ENCODE measurements around the gene ARHGEF40.

ARHGEF40 gene

GRCh38 chr14:21078726-21079125 is 8.6 kb downstream of the ARHGEF40 start:
- Histone ChIP-seq H3K79me2 (ENCODE audit: insufficient read depth, low read length) (no peaks in the 10 kb centered on the region), H3F3A (ENCODE audit: insufficient read depth) (no peaks in the 10 kb centered on the region), H2AFZ (ENCODE audit: low read depth, low read length, severe bottlenecking) (no peak overlapping the region), H3K9ac (ENCODE audit: low read length) (no peak overlapping the region), H3K4me3 (ENCODE audit: insufficient read depth, low read length, poor library complexity, severe bottlenecking) (no peak overlapping the region), H3K4me2 (ENCODE audit: low read depth, low read length, poor library complexity, severe bottlenecking) (no peak overlapping the region), H3K27ac (ENCODE audit: low read depth, low read length) (no peak overlapping the region), H3K9me2 (replicated peaks; ENCODE audit: insufficient read depth, low read length) (no peaks in the 10 kb centered on the region), H3K36me3 (ENCODE audit: low read length) (no peaks in the 10 kb centered on the region), H3K27me3 (ENCODE audit: low read length) (no peaks in the 10 kb centered on the region), H4K20me1 (ENCODE audit: low read depth, low read length) (no peaks in the 10 kb centered on the region), H3K9me3 (ENCODE audit: insufficient read depth, low read length) (no peaks in the 10 kb centered on the region)
- no peak for TF ChIP-seq EZH2phosphoT487 (conservative IDR thresholded peaks at IDR 0.05; ENCODE audit: low read length)

DNA sequence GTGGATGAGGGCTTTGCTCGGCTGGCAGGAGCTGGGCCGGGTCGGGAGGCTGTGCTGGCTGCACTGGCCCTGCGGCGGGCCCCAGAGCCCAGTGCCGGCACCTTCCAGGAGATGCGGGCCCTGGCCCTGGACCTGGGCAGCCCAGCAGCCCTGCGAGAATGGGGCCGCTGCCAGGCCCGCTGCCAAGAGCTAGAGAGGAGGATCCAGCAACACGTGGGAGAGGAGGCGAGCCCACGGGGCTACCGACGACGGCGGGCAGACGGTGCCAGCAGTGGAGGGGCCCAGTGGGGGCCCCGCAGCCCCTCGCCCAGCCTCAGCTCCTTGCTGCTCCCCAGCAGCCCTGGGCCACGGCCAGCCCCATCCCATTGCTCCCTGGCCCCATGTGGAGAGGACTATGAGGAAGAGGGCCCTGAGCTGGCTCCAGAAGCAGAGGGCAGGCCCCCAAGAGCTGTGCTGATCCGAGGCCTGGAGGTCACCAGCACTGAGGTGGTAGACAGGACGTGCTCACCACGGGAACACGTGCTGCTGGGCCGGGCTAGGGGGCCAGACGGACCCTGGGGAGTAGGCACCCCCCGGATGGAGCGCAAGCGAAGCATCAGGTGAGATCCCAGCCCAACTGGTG is 11.5 kb downstream of the ARHGEF40 start:
- H3K36me3 ChIP-seq (ENCODE audit: low read length): no peaks in the 10 kb centered on the region

DNA sequence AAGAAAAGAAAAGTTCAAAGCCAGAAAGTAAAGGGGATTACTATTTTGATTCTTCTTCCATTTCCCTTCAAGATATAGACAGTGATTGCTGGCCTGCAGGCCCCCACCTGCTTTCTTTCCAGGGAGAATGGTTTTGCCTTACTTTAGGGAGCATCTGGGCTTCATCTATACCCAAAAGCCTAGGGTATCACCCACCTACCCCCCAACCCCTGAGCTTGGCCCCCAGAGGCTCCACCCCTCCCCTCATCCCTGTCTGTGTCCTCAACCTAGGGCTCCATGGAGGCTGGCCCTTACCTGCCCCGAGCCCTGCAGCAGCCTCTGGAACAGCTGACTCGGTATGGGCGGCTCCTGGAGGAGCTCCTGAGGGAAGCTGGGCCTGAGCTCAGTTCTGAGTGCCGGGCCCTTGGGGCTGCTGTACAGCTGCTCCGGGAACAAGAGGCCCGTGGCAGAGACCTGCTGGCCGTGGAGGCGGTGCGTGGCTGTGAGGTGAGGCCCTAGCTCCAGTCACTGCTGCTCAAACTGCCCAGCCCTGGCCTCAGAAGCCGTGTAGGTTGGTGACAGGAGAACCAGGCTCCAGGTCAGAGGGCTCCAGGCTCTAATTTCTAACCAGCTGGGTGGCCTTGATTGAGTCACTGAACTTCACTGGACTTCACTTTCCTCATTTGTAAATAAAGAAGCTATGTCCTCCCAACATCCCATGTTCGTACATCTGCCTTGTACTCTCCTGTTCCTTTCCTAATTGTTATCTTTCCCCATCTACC is 13.6 kb downstream of the ARHGEF40 start:
- Histone ChIP-seq H3K79me2 (ENCODE audit: insufficient read depth, low read length) (no peaks in the 10 kb centered on the region), H3K9me2 (replicated peaks; ENCODE audit: insufficient read depth, low read length) (no peaks in the 10 kb centered on the region), H2AFZ (ENCODE audit: low read depth, low read length, severe bottlenecking) (no peak overlapping the region), H3K9ac (ENCODE audit: low read length) (no peak overlapping the region), H3K9me3 (ENCODE audit: insufficient read depth, low read length) (no peaks in the 10 kb centered on the region), H3K4me3 (ENCODE audit: insufficient read depth, low read length, poor library complexity, severe bottlenecking) (no peak overlapping the region), H3K36me3 (ENCODE audit: low read length) (no peaks in the 10 kb centered on the region), H3K4me2 (ENCODE audit: low read depth, low read length, poor library complexity, severe bottlenecking) (no peak overlapping the region), H3F3A (ENCODE audit: insufficient read depth) (no peaks in the 10 kb centered on the region), H3K27me3 (ENCODE audit: low read length) (no peaks in the 10 kb centered on the region), H3K27ac (ENCODE audit: low read depth, low read length) (no peak overlapping the region), H4K20me1 (ENCODE audit: low read depth, low read length) (no peaks in the 10 kb centered on the region)
- TF ChIP-seq, protein P1, sequence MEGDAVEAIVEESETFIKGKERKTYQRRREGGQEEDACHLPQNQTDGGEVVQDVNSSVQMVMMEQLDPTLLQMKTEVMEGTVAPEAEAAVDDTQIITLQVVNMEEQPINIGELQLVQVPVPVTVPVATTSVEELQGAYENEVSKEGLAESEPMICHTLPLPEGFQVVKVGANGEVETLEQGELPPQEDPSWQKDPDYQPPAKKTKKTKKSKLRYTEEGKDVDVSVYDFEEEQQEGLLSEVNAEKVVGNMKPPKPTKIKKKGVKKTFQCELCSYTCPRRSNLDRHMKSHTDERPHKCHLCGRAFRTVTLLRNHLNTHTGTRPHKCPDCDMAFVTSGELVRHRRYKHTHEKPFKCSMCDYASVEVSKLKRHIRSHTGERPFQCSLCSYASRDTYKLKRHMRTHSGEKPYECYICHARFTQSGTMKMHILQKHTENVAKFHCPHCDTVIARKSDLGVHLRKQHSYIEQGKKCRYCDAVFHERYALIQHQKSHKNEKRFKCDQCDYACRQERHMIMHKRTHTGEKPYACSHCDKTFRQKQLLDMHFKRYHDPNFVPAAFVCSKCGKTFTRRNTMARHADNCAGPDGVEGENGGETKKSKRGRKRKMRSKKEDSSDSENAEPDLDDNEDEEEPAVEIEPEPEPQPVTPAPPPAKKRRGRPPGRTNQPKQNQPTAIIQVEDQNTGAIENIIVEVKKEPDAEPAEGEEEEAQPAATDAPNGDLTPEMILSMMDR (IDR thresholded peaks at IDR 0.05; ENCODE audit: insufficient read depth, low read length, poor library complexity, severe bottlenecking): no peak
- no peak for TF ChIP-seq EZH2phosphoT487 (conservative IDR thresholded peaks at IDR 0.05; ENCODE audit: low read length)

More for the DNA sequence above, 11.5 kb downstream of the ARHGEF40 start:
- H3K27me3 ChIP-seq (ENCODE audit: low read length): no peaks in the 10 kb centered on the region
- no peaks in the 10 kb centered on the region for H4K20me1 ChIP-seq (ENCODE audit: low read depth, low read length)
- H3K9me2 ChIP-seq (replicated peaks; ENCODE audit: insufficient read depth, low read length): no peaks in the 10 kb centered on the region
- H3K9me3 ChIP-seq (ENCODE audit: insufficient read depth, low read length): no peaks in the 10 kb centered on the region
- no peaks in the 10 kb centered on the region for H3F3A ChIP-seq (ENCODE audit: insufficient read depth)
- TF ChIP-seq, protein P1 (IDR thresholded peaks at IDR 0.05; ENCODE audit: insufficient read depth, low read length, poor library complexity, severe bottlenecking): no peak
- TF ChIP-seq EZH2phosphoT487 (conservative IDR thresholded peaks at IDR 0.05; ENCODE audit: low read length): no peak
- no peak overlapping the region for H3K9ac ChIP-seq (ENCODE audit: low read length)
- H3K4me3 ChIP-seq (ENCODE audit: insufficient read depth, low read length, poor library complexity, severe bottlenecking): no peak overlapping the region
- H3K27ac ChIP-seq (ENCODE audit: low read depth, low read length): no peak overlapping the region
- no peak overlapping the region for H2AFZ ChIP-seq (ENCODE audit: low read depth, low read length, severe bottlenecking)
- no peaks in the 10 kb centered on the region for H3K79me2 ChIP-seq (ENCODE audit: insufficient read depth, low read length)
- no peak overlapping the region for H3K4me2 ChIP-seq (ENCODE audit: low read depth, low read length, poor library complexity, severe bottlenecking)

DNA sequence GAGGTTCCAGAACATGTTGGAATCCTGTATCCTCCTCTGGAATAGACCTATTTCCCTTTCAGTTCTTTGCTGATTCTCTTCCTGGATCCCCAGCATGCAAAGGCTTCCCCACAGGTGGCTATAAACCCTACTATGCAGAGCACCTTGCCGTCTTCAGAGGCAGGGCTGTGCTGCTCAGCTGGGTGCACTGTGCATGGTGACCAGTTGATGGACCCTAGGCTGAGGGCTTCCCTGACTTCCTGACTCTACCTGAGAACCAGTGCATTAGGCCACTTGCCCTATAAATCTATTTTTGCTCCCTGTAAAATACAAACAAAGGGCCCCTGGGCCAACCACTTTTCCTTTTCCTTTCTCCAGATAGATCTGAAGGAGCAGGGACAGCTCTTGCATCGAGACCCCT is 14.3 kb downstream of the ARHGEF40 start:
- H3K9ac ChIP-seq (ENCODE audit: low read length): no peak overlapping the region
- H3K27ac ChIP-seq (ENCODE audit: low read depth, low read length): no peak overlapping the region
- H3K27me3 ChIP-seq (ENCODE audit: low read length): no peaks in the 10 kb centered on the region
- TF ChIP-seq, protein P1 (IDR thresholded peaks at IDR 0.05; ENCODE audit: insufficient read depth, low read length, poor library complexity, severe bottlenecking): no peak
- TF ChIP-seq EZH2phosphoT487 (conservative IDR thresholded peaks at IDR 0.05; ENCODE audit: low read length): no peak
- no peak overlapping the region for H2AFZ ChIP-seq (ENCODE audit: low read depth, low read length, severe bottlenecking)
- H3K9me2 ChIP-seq (replicated peaks; ENCODE audit: insufficient read depth, low read length): no peaks in the 10 kb centered on the region
- no peaks in the 10 kb centered on the region for H3K9me3 ChIP-seq (ENCODE audit: insufficient read depth, low read length)
- H3K4me2 ChIP-seq (ENCODE audit: low read depth, low read length, poor library complexity, severe bottlenecking): no peak overlapping the region
- H3F3A ChIP-seq (ENCODE audit: insufficient read depth): no peaks in the 10 kb centered on the region
- H3K79me2 ChIP-seq (ENCODE audit: insufficient read depth, low read length): no peaks in the 10 kb centered on the region
- H3K4me3 ChIP-seq (ENCODE audit: insufficient read depth, low read length, poor library complexity, severe bottlenecking): no peak overlapping the region
- no peaks in the 10 kb centered on the region for H4K20me1 ChIP-seq (ENCODE audit: low read depth, low read length)
- no peaks in the 10 kb centered on the region for H3K36me3 ChIP-seq (ENCODE audit: low read length)
